B cell (primary cell): ENCODE results near the gene SH3GL1. TPM values are rescaled to one million over a fixed set of nuclear protein-coding genes. Genes with fewer than 3 reads are reported as not detected.

ENCODE experiments used
- ATAC-seq: fragments of 200-7000 bp; cut with Tn5 transposase; one replicate; pipeline ENCODE4 v1.10.0; 2021; ENCODE audit warnings: low read depth, mild to moderate bottlenecking, moderate number of reproducible peaks, moderate library complexity
- CTCF ChIA-PET: fragments of 350-600 bp; sonication (Branson Sonifier 250); formaldehyde crosslinking; loops from one replicate; lab custom pipeline; 2021; ENCODE audit warnings: antibody characterized with exemption, inconsistent platforms; lab: Charles Lee
- POLR2A ChIA-PET: fragments of 350-600 bp; sonication (Branson Sonifier 250); formaldehyde crosslinking; loops from one replicate; lab custom pipeline; 2021; ENCODE audit warnings: antibody characterized with exemption; lab: Charles Lee
- DNase-seq: peaks from one replicate; pipeline ENCODE4 v3.0.0; 2013
- H2AFZ ChIP-seq: 2 replicates; pipeline ENCODE4 v1.6.1; 2012; ENCODE audit warnings: mild to moderate bottlenecking, low read depth, low read length; ENCODE audit not compliant: insufficient read depth, poor library complexity, severe bottlenecking
- H3K27ac ChIP-seq, 2 donors: 1 replicate in 1 of 2; 2 replicates in 1 of 2; pipeline ENCODE4 v1.5.1; 2012 to 2013; ENCODE audit warnings: low read length in 2 of 2, mild to moderate bottlenecking in 2 of 2, moderate library complexity in 1 of 2
- H3K27me3 ChIP-seq, 4 experiments: fragments of 200-600 bp in 1 of 4; sonication (generic) in 1 of 4; replicated peaks in 1 of 4; 1 replicate in 2 of 4; 2 replicates in 2 of 4; pipeline versions ENCODE4 v1.6.1 to v1.7.0; 2013 to 2016; ENCODE audit warnings: low read length in 3 of 4, mild to moderate bottlenecking in 2 of 4, mixed read lengths in 1 of 4, moderate library complexity in 1 of 4; ENCODE audit not compliant: insufficient read depth in 4 of 4, control insufficient read depth in 3 of 4; ENCODE audit errors: control extremely low read depth in 1 of 4
- H3K36me3 ChIP-seq, 2 experiments: replicated peaks in 1 of 2; 1 replicate in 1 of 2; 2 replicates in 1 of 2; pipeline versions ENCODE4 v1.6.1 to v1.7.1; 2013; ENCODE audit warnings: low read length in 1 of 2; ENCODE audit not compliant: insufficient read depth in 2 of 2, control insufficient read depth in 1 of 2; ENCODE audit errors: control extremely low read depth in 1 of 2, extremely low read depth in 1 of 2
- H3K4me1 ChIP-seq, 2 donors: fragments of 200-600 bp in 1 of 2; sonication (generic) in 1 of 2; 1 replicate in 1 of 2; 2 replicates in 1 of 2; pipeline versions ENCODE4 v1.5.1 to v1.6.1; 2013 to 2017; ENCODE audit warnings: low read length in 2 of 2; ENCODE audit not compliant: control insufficient read depth in 2 of 2, insufficient read depth in 2 of 2
- H3K4me2 ChIP-seq: replicated peaks from 2 replicates; pipeline ENCODE3; 2012; ENCODE audit warnings: mild to moderate bottlenecking, low read depth, low read length; ENCODE audit not compliant: poor library complexity, severe bottlenecking
- H3K4me3 ChIP-seq, 5 experiments: fragments of 200-600 bp in 1 of 5; sonication (generic) in 1 of 5; 1 replicate in 3 of 5; 2 replicates in 2 of 5; pipeline versions ENCODE4 v1.5.1 to v1.7.0; 2011 to 2016; ENCODE audit warnings: low read length in 4 of 5, mild to moderate bottlenecking in 4 of 5, low read depth in 2 of 5, control low read depth in 1 of 5, moderate library complexity in 1 of 5; ENCODE audit not compliant: insufficient read depth in 1 of 5; ENCODE audit errors: control extremely low read depth in 1 of 5, extremely low read depth in 1 of 5
- H3K79me2 ChIP-seq: fragments of 200-600 bp; sonication (generic); one replicate; pipeline ENCODE4 v1.6.0; 2016; ENCODE audit warnings: low read length; ENCODE audit not compliant: control insufficient read depth, insufficient read depth
- H3K9ac ChIP-seq: fragments of 200-600 bp; sonication (generic); 2 replicates; pipeline ENCODE4 v1.6.1; 2017; ENCODE audit warnings: mild to moderate bottlenecking, low read length, moderate library complexity
- H3K9me3 ChIP-seq, 3 donors: one replicate each; pipeline versions ENCODE4 v1.6.1 to v1.7.1; 2013; ENCODE audit warnings: low read length in 2 of 3; ENCODE audit not compliant: control insufficient read depth in 2 of 3, insufficient read depth in 1 of 3; ENCODE audit errors: control extremely low read depth in 1 of 3
- H4K20me1 ChIP-seq: 2 replicates; pipeline ENCODE4 v1.6.0; 2012; ENCODE audit warnings: mild to moderate bottlenecking, low read length; ENCODE audit not compliant: insufficient read depth, control insufficient read depth, poor library complexity, severe bottlenecking
- H3K27ac Mint-ChIP-seq: one replicate; pipeline ENCODE4 v1.8.0; 2021; ENCODE audit warnings: mixed read lengths
- H3K27me3 Mint-ChIP-seq: one replicate; pipeline ENCODE4 v1.8.0; 2021; ENCODE audit warnings: mixed read lengths
- H3K4me1 Mint-ChIP-seq: one replicate; pipeline ENCODE4 v1.8.0; 2021; ENCODE audit warnings: mixed read lengths
- H3K4me3 Mint-ChIP-seq: one replicate; pipeline ENCODE4 v1.8.0; 2021; ENCODE audit warnings: mixed read lengths
- H3K9me3 Mint-ChIP-seq: one replicate; pipeline ENCODE4 v1.8.0; 2022; ENCODE audit warnings: mixed read lengths; ENCODE audit not compliant: insufficient read depth
- CTCF ChIP-seq: fragments of 200-600 bp; IDR thresholded peaks from one replicate; pipeline ENCODE4 v1.8.0; 2022; ENCODE audit warnings: antibody characterized with exemption, mild to moderate bottlenecking
- EZH2 ChIP-seq: IDR thresholded peaks from 2 replicates; pipeline ENCODE4 v1.6.1; 2012; ENCODE audit warnings: borderline replicate concordance, low read depth, mild to moderate bottlenecking, moderate library complexity, low read length; ENCODE audit not compliant: insufficient read depth, poor library complexity, severe bottlenecking
- WGBS: methylation state at CpG from one replicate; pipeline ENCODE4 v1.1.5; 2013; ENCODE audit warnings: missing lambda C conversion rate; ENCODE audit not compliant: insufficient coverage; 5-methylcytosine and 5-hydroxymethylcytosine counted together
- intact Hi-C: fragments of 100-400 bp; cut with micrococcal nuclease; formaldehyde crosslinking; loops from one replicate; pipeline ENCODE4 v1.10.0; 2022
- polyA plus RNA-seq: library from polyadenylated mRNA; depleted of rRNA; stranded (reverse); fragments of >200 nt; gene quantifications from 2 replicates; pipeline ENCODE4 v1.2.3, GENCODE V29; 2012
- total RNA-seq, 2 donors: library from RNA; stranded (reverse); fragments of 120-200 nt in 1 of 2; gene quantifications; 1 replicate in 1 of 2; 2 replicates in 1 of 2; pipeline versions ENCODE4 v1.2.3 to v1.2.4, GENCODE V29; 2013 to 2022

The SH3GL1 gene
- total and polyA plus RNA-seq, 2 donors (not counting 1 experiment from before 2014, with no cell fraction given): 37.2 to 42.4 TPM

GRCh38 chr19:4442819-4443146, 42.4 kb upstream of the SH3GL1 start:
- WGBS: 87% methylated on average over 8 of the region's 10 CpGs
- H4K20me1 ChIP-seq: no peaks in the 10 kb centered on the region
- Mint-ChIP-seq H3K4me3 (no peak overlapping the region), H3K4me1 (peaks cover 14% of the 10 kb centered on the region), H3K27ac (no peak overlapping the region), H3K27me3 (no peaks in the 10 kb centered on the region), H3K9me3 (no peaks in the 10 kb centered on the region)
- ATAC-seq (no peak), DNase-seq (no peak)
- H3K36me3 ChIP-seq: peaks cover 0 to 36% of the 10 kb centered on the region in 2 experiments
- ChIA-PET CTCF (no interaction called here), POLR2A (no interaction called here)
- no peak overlapping the region for H2AFZ ChIP-seq
- no peak overlapping the region for H3K9ac ChIP-seq
- intact Hi-C loops: no loop called here
- peak overlapping the region in 1 of 5 experiments; percentile 26 for H3K4me3 ChIP-seq
- peak overlapping the region in 1 of 2 donors; percentile 60 for H3K27ac ChIP-seq
- TF ChIP-seq CTCF (no peak), EZH2 (no peak)
- peak overlapping the region; percentile 48 for H3K4me2 ChIP-seq
- peaks cover 4% of the 10 kb centered on the region for H3K79me2 ChIP-seq
- H3K27me3 ChIP-seq: no peaks in the 10 kb centered on the region
- H3K4me1 ChIP-seq: peaks cover 8 to 13% of the 10 kb centered on the region in 2 donors
- no peaks in the 10 kb centered on the region for H3K9me3 ChIP-seq

GRCh38 chr19:4441994-4442818, 41.9 kb upstream of the SH3GL1 start:
- peak overlapping the region; percentile 82 for H3K27ac Mint-ChIP-seq
- ChIA-PET CTCF (no interaction called here), POLR2A (no interaction called here)
- H3K9me3 Mint-ChIP-seq: no peaks in the 10 kb centered on the region
- ATAC-seq (peak; percentile 49), DNase-seq (peak; percentile 41)
- H2AFZ ChIP-seq: peak overlapping the region; percentile 10
- TF ChIP-seq CTCF (no peak), EZH2 (no peak)
- H3K9ac ChIP-seq: no peak overlapping the region
- H3K4me3 ChIP-seq: peak overlapping the region in 1 of 5 experiments; percentile 26
- peaks cover 14% of the 10 kb centered on the region for H3K4me1 Mint-ChIP-seq
- intact Hi-C loops: no loop called here
- H3K4me3 Mint-ChIP-seq: peak overlapping the region; percentile 70
- peaks cover 8 to 13% of the 10 kb centered on the region in 2 donors for H3K4me1 ChIP-seq
- H3K27me3 ChIP-seq: no peaks in the 10 kb centered on the region
- peak overlapping the region; percentile 7 to 60 for H3K27ac ChIP-seq
- peaks cover 0 to 30% of the 10 kb centered on the region in 2 experiments for H3K36me3 ChIP-seq
- peak overlapping the region; percentile 48 for H3K4me2 ChIP-seq
- peaks cover 4% of the 10 kb centered on the region for H3K79me2 ChIP-seq
- H3K9me3 ChIP-seq: no peaks in the 10 kb centered on the region
- H4K20me1 ChIP-seq: no peaks in the 10 kb centered on the region
- no peaks in the 10 kb centered on the region for H3K27me3 Mint-ChIP-seq
- WGBS: 74% methylated on average over 21 of the region's 22 CpGs
